GM12865 (cell line): ENCODE results near the gene CLDN11.

Experiments
- DNase-seq: peaks from one replicate; pipeline ENCODE4 v3.0.0; 2010; ENCODE audit warnings: low read depth
- H3K4me3 ChIP-seq: 2 replicates; pipeline ENCODE4 v1.5.1; 2011; ENCODE audit warnings: mild to moderate bottlenecking, low read depth, low read length, control low read depth
- CTCF ChIP-seq: IDR thresholded peaks from 2 replicates; pipeline ENCODE4 v1.5.1; 2011; ENCODE audit warnings: low read length, control low read depth, low read depth, inconsistent platforms; ENCODE audit not compliant: insufficient read depth; ENCODE audit errors: missing control alignments

The CLDN11 gene

GRCh38 chr3:170419557-170420087, 954 bp downstream of the CLDN11 start:
- H3K4me3 ChIP-seq = no peak overlapping the region
- no peak for DNase-seq
- TF ChIP-seq CTCF = no peak

GRCh38 chr3:170420307-170420821, 1.7 kb downstream of the CLDN11 start:
- no peak for TF ChIP-seq CTCF
- no peak overlapping the region for H3K4me3 ChIP-seq
- no peak for DNase-seq

- TF ChIP-seq CTCF = no peak
- no peak overlapping the region for H3K4me3 ChIP-seq
- DNase-seq = no peak
These were observed 2.5 kb downstream of the CLDN11 start for GRCh38 chr3:170421111-170421641.

GRCh38 chr3:170421758-170422157, 3.1 kb downstream of the CLDN11 start:
- TF ChIP-seq CTCF = no peak
- no peak overlapping the region for H3K4me3 ChIP-seq
- no peak for DNase-seq

- TF ChIP-seq CTCF = no peak
- no peak for DNase-seq
- no peak overlapping the region for H3K4me3 ChIP-seq
These were observed 4.4 kb downstream of the CLDN11 start for GRCh38 chr3:170423001-170423615.

GRCh38 chr3:170424879-170425278, 6.2 kb downstream of the CLDN11 start:
- TF ChIP-seq CTCF = no peak
- no peak overlapping the region for H3K4me3 ChIP-seq
- DNase-seq = no peak
